ENCODE results near the gene RAB6A.

GRCh38 chr11:73795925-73796632 lies 35.2 kb upstream of the RAB6A start:
- TF ChIP-seq CTCF (IDR thresholded peaks at IDR 0.05) = no peak
- TF ChIP-seq POLR2A (IDR thresholded peaks at IDR 0.05) = no peak
